Putamen (tissue), 1 donor: ENCODE results near the gene TET2.
"Not testable (repeated sequence)": the region's sequence is repeated elsewhere in the genome, so short reads cannot be mapped to it uniquely, and the experiment has no call there.

ENCODE experiments used
- DNase-seq: peaks from one replicate; pipeline ENCODE4 v3.0.0-alpha.2; 2016; ENCODE audit warnings: low spot score

The TET2 gene

GRCh38 chr4:105291925-105292324 is 145.2 kb downstream of the TET2 start:
- DNase-seq = no peak

GRCh38 chr4:105293360-105293759 is 146.7 kb downstream of the TET2 start:
- DNase-seq = no peak

GRCh38 chr4:105296672-105297071 is 150.0 kb downstream of the TET2 start:
- no peak for DNase-seq

- not testable (repeated sequence) for DNase-seq
Observed at GRCh38 chr4:105299027-105299426, 152.4 kb downstream of the TET2 start.

- DNase-seq = no peak
Observed at GRCh38 chr4:105304085-105304484, 157.4 kb downstream of the TET2 start.

GRCh38 chr4:105305019-105305836 is 158.6 kb downstream of the TET2 start:
- DNase-seq = no peak

GRCh38 chr4:105306158-105306781 is 159.6 kb downstream of the TET2 start:
- peak; percentile 27 for DNase-seq

- no peak for DNase-seq
Observed at GRCh38 chr4:105306820-105307219, 160.1 kb downstream of the TET2 start.

GRCh38 chr4:105318486-105318885 is 171.8 kb downstream of the TET2 start:
- no peak for DNase-seq

GRCh38 chr4:105327222-105327621 is 180.5 kb downstream of the TET2 start:
- no peak for DNase-seq

- no peak for DNase-seq
Observed at GRCh38 chr4:105327956-105328355, 181.3 kb downstream of the TET2 start.

- no peak for DNase-seq
Observed at GRCh38 chr4:105329081-105329480, 182.4 kb downstream of the TET2 start.
